GM12873 (cell line): ENCODE measurements around the gene ZNF235.

Experiments
- TF ChIP-seq, protein P1 (sequence below): IDR thresholded peaks from 2 replicates; pipeline ENCODE4 v1.5.1; 2012; ENCODE audit warnings: low read depth, mild to moderate bottlenecking, moderate library complexity, low read length, control low read depth; ENCODE audit not compliant: insufficient read depth; ENCODE audit errors: missing control alignments

ZNF235 gene

DNA sequence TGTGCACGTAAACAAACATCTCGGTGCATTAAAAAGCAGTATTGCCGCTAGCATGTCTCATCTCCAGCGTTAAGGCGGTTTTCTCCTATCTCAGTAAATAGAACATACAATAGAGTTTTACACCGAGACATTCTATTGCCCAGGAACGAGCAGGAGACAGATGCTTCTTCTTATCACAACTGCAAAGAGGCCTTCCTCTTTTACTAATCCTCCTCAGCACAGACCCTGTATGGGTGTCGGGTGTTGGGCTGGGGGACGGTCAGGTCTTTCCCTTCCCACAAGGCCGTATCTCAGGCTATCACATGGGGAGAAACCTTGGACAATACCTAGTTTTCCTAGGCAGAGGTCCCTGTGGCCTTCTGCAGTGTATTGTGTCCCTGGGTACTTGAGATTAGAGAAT lies 23.9 kb downstream of the ZNF235 start:
- TF ChIP-seq, protein P1, sequence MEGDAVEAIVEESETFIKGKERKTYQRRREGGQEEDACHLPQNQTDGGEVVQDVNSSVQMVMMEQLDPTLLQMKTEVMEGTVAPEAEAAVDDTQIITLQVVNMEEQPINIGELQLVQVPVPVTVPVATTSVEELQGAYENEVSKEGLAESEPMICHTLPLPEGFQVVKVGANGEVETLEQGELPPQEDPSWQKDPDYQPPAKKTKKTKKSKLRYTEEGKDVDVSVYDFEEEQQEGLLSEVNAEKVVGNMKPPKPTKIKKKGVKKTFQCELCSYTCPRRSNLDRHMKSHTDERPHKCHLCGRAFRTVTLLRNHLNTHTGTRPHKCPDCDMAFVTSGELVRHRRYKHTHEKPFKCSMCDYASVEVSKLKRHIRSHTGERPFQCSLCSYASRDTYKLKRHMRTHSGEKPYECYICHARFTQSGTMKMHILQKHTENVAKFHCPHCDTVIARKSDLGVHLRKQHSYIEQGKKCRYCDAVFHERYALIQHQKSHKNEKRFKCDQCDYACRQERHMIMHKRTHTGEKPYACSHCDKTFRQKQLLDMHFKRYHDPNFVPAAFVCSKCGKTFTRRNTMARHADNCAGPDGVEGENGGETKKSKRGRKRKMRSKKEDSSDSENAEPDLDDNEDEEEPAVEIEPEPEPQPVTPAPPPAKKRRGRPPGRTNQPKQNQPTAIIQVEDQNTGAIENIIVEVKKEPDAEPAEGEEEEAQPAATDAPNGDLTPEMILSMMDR = no peak

DNA sequence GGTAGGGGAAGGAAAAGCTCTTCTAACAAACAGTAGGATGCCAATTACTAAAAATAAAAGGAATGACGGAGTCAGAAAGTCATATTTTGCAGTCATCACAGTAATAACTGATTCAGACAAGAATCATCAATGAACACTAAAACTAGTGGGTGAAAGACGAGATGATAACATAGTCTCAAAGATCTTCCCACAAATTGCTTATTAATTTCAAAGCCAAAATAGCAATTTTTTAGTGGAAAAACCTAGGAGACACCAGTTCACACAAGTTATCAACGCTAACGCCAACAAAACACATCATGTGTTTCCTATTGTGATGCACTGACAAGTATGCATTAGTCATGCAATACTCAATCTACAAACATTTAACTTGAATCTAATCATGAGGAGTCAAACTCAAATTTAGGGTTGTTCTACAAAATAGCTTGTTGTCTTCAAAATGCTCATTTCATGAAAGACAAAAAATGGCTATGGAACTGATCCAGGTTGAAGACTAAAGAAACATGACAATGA lies 26.6 kb downstream of the ZNF235 start:
- TF ChIP-seq, protein P1 = no peak

DNA sequence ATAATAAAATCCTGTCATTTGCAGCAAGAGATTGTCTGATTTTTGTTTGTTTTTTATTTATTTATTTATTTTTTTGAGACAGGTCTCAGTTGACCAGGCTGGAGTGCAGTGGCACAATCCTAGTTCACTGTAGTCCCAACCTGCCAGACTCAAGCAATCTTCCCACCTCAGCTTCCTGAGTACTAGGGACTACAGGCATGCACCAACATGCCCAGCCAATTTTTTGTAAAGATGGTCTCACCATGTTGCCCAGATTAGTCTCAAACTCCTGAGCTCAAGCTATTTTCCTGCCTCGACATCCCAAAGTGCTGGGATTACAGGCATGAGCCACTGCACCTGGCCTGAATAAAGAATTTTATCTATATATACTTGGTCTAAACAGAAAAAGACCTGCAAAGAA lies 27.5 kb downstream of the ZNF235 start:
- TF ChIP-seq, protein P1 = no peak

DNA sequence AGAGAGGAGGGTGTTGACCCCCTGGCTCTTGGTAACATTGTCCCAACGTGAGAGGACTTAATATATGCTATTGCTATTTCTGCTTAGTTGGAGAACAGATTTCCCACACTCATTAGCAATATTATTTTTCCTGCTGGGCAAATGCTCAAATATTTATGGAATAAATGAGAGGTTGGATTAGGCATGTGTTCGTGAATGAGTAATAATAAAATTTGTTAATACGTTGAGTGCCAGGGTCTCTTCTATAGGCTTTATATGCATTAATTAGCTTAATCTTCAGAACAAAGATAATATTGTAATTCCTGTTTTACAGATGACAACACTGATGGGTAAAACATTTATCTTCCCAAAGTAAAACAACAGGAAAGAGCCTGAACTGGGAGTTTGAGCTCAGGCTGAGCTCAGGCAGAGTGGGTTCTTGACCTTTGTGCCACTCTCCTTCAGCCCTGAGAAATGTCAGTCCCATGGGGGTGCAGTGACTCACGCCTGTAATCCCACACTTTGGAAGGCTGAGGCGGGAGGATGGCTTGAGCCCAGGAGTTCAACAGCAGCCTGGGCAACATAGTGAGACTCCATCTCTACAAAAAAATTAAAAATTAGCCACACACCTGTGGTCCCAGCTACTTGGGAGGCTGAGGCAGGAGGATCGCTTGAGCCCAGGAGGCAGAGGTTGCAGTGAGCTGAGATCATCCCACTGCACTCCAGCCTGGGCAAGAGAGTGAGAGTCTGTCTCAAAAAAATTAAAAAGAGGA lies 44.0 kb downstream of the ZNF235 start:
- TF ChIP-seq, protein P1 = no peak

DNA sequence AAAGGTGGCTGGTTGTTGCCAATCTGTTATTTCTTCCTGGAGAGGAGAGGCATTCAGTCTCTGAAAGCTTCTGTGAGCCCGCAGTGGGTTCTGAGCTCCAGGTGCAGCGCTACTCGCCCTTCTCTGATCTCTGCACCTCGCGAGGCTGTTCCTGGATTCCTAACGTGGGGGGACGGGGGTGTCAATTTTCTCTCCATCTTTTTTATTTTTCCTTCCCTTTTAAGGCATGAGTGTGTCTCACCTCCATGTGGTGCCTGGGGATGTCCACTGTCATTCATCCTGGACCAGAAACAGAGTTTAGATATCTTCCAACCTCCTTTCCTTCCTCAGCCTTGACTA lies 44.5 kb downstream of the ZNF235 start:
- TF ChIP-seq, protein P1 = no peak

DNA sequence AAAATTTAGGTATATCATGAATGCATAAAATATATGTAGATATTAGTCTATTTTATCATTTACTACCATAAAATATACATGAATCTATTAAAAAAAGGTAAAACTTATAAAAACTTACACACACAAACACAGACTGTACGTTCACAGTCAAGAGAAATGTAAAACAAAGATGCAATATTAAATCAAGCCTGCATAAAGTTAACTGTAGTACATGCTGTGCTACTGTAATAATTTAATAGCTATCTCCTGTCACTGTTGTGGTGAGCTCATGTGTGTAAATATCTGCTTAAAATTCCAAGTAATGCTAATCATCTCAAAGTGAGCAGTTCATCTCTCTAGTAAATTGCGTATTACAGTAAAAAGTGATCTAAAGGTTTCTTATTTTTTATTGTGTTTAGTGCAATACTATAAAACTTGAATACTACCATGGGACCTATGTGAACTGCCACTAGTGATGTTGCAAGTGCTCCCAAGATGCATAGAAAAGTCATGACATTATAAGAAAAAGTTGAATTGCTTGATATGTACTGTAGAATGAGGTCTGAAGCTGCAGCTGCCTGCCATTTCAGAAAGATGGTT lies 45.9 kb downstream of the ZNF235 start:
- TF ChIP-seq, protein P1 = no peak

DNA sequence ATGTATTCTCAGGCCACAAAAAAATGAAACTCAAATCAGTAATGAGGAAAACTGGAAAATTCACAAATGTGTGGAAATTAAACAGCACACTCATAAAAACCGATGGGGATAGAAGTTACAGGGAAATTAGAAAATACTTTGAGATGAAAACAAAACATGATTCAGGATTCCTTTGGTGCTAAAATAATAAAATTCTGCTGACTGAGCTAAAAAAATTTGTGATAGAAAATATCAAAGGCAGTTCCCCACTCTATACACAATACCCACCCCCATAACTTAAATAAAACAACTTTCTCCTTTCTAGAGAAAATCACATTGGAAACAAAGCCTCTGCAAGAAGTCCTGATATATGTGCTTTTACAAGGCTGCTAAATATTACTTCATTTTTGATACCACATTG lies 46.7 kb downstream of the ZNF235 start:
- TF ChIP-seq, protein P1 = no peak
